GM21786 (cell line): Measurements from ENCODE around the gene SIRT6.
"Not testable (repeated sequence)": the region's sequence is repeated elsewhere in the genome, so short reads cannot be mapped to it uniquely, and the experiment has no call there.

Experiments used
- ATAC-seq: cut with Tn5 transposase; IDR thresholded peaks from one replicate; pipeline ENCODE4 v1.9.1; 2021; ENCODE audit not compliant: unreplicated experiment

The SIRT6 gene

DNA sequence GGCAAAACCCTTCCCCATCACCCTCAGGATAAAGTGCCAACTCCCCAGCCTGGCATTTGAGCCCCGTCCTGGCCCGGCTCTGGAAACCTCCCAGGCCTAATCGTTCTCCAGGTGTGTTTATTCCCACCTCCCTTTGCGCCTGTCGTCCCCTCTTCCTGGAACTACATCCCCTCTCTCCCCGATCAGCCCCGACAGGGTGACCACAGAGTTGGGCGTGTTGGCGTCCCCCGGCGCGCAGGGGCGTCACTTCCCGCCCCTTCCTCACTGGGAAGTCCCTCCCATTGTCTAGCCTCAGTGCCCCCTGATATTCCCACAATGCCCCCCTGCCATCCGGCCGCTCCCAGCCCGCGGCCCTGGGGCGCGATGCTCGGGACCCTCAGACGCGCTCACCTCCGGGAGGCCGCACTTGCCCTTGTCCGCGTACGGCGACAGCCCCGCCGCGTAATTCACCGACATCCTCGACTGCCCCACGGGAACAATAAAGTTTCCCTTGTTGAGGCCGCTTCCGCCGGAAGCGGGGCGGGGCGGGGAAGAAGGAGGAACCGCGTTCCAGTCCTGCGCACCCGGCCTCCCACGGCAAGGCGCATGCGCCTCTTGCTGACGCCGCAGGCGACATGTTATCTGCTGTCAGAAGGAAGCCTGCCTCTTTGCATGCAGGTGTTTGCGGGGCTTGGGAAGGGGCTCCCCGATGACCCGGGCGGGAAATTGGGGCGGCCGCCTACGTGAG, at the start of gene SIRT6, which contains the start of gene ANKRD24:
Gene SIRT6 (minus strand): TSS at position 480 of the 727 bp plus-strand sequence. CDS start 24 bp downstream, at position 456.
Gene ANKRD24 (plus strand): TSS at position 606 of the 727 bp plus-strand sequence. CDS start 3,737 bp downstream, outside the sequence.
- peak; percentile 59 for ATAC-seq

DNA sequence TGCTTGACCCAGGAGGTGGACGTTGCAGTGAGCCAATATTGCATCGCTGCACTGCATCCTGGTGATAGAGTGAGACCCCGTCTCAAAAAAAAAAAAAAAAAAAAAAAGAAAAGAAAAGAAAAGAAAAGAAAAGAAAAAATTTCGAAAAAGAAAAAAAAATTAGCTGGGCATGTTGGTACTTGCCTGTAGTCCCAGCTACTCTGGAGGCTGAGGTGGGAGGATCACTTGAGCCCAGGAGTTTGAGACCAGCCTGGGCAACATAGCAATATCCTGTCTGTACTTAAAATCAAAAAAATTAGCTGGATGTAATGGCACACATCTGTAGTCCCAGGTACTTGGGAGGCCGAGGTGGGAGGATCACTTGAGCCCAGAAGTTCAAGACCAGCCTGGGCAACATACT, 49.8 kb upstream of the SIRT6 start:
- not testable (repeated sequence) for ATAC-seq

DNA sequence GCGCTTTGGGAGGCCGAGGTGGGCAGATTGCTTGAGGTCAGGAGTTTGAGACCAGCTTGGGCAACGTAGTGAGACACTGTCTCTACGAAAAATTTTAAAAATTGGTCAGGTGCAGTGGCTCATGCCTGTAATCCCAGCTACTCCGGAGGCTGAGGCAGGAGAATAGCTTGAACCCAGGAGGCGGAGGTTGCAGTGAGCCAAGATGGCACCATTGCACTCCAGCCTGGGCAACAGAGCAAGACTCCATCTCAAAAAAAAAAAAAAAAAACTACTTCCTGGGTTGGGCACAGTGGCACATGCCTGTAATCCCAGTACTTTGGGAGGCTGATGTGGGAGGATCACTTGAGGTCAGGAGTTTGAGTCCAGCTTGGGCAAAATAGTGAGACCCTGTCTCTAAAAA, 49.2 kb upstream of the SIRT6 start:
- ATAC-seq: not testable (repeated sequence)

DNA sequence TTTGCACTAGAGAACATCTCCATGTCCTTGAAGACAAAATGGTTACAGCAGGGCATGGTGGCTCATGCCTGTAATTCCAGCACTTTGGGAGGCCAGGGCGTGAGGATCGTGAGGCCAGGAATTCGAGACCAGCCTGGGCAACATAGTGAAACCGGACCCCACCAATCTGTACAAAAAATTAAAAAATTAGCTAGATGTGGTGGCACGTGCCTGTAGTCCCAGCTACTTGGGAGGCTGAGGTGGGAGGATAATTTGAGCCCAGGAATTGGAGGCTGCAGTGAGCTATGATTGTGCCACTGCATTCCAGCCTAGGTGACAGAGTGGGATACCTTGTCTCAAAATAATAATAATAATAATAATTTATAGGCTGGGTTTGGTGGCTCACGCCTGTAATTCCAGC, 47.9 kb upstream of the SIRT6 start:
- not testable (repeated sequence) for ATAC-seq

DNA sequence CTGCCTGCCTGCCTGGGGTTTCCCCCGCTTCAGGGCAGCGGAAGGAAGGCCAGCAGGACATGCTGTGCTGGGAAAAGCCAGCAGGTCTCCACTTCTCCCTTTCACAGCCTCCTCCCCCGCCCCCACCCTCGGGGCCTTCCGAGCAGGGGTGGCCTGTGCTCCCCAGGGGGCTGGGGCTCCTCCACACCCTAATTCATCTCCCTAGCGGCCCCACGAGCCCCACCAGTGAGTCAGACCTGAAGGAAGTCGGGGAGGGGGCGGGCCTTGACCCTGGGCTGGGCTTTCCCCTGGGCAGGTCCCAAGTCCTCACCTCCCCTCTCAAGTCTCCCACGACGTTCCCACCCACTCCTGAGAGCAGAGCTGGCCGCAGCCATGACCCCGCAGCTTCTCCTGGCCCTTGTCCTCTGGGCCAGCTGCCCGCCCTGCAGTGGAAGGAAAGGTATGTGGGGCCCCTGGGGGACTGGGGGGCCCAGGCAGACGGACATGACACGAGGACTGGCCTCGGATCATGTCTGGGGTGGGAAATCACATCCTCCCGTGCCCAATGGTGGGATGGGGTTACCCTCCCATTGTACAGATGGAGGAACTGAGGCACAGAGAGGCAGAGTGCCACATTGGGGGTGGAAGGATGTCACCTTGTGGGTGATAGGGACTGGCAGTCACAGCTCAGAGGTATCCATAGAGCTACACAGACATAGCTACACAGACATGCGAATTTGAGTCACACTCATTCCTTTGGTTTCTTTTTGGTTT, 47.0 kb upstream of the SIRT6 start, which contains the start of gene EBI3:
Gene EBI3 (plus strand): TSS at position 345 of the 753 bp plus-strand sequence. CDS start 28 bp downstream, at position 373.
- ATAC-seq: peak; percentile 66

DNA sequence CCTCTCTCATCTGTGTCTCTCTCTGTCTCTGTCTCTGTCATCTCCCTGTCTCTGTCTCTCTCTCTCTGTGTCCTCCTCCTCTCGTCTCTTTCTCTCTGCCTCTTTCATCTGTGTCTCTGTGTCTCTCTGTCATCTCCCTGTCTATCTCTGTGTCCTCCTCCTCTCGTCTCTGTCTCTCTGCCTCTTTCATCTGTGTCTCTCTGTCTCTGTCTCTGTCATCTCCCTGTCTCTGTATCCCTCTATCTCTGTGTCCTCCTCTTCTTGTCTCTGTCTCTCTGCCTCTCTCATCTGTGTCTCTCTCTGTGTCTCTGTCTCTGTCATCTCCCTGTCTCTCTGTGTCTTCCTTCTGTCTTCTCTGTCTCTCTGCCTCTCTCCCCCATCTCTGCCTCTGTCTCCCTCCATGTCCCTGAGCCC, 46.4 kb upstream of the SIRT6 start:
- no peak for ATAC-seq

DNA sequence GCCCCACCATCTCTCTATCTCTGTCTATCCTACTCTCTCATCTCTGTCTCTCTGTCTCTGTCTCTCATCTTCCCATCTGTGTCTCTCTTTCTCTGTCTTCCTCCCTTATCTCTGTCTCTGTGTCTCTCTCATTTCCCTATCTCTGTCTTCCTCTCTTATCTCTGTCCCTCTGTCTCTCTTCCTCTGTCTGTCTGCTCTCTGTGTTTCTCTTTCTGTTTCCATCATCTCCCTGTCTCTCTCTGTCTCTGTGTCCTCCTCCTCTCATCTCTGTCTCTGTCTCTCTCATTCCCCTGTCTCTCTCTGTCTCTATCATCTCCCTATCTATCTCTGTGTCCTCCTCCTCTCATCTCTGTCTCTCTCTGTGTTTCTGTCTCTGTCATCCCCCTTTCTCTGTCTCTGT, 45.4 kb upstream of the SIRT6 start:
- ATAC-seq: no peak

DNA sequence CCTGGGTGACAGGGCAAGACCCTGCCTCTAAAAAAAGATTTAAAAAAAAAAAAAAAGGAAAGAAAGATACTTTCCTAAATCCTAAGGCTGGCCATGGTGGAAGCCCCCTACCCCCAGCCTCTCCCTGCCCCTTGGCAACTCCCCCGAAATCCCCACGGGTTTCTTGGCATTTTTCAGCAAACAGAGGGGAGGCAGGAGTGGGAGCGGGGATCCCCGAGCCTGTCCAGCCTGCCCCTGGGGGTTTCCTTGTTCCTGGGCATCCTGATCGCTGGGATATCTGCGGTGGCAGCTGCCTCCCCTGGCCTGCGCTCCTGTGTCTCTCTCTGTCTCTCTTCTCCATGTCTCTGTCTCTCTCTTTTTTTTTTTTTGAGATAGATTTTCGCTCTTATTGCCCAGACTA, 43.5 kb upstream of the SIRT6 start:
- no peak for ATAC-seq

DNA sequence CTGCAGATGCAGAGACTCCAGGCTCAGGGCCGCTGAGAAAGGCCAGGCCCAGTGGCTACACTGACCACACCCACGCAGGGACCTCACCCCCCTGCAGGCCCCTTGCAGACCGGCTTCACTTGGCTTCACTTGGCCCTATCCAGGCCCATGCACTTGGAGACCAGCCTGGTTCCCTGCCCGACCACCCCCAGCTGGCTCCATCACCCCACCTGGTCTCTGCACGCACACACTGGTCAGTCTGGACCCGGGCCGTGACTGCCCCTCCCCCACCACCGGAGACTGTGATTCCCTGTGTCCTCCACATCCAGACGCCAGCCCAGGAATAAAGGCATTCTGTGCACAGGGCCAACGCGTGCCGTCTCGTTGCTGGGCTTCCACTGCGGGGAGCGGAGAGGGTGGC, 42.1 kb upstream of the SIRT6 start:
- ATAC-seq: no peak

DNA sequence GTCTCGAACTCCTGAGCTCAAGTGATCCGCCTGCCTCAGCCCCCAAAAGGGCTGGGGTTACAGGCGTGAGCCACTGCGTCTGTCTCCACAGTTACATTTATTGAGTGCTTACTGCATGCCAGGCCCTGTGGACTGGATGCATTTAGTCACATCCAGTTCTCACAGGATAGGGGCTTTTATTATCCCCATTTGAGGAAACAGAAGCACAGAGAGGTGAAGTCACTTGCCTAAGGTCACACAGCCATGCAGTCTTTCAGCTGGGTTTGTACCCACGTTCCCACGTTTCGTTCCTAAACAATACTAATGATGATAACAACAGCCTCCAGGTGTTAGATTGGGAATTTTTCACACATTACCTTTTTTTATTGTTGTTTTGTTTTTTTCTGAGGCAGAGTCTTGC, 37.8 kb upstream of the SIRT6 start:
- no peak for ATAC-seq

DNA sequence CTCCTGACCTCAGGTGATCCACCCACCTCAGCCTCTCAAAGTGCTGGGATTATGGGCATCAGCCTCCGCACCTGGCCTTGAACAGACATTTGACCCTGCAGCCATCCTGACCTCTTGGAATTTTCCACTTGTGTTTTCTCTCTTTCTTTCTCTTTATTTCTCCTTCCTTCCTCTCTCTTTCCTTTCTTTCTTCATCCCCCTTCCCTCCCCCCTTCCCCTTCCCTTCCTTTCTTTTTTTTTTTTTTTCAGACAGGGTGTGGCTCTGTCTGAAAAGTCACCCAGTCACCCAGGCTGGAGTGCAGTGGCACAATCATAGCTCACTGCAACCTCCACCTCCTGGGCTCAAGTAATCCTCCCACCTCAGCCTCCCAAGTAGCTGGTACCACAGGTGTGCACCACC, 36.2 kb upstream of the SIRT6 start:
- ATAC-seq: not testable (repeated sequence)

DNA sequence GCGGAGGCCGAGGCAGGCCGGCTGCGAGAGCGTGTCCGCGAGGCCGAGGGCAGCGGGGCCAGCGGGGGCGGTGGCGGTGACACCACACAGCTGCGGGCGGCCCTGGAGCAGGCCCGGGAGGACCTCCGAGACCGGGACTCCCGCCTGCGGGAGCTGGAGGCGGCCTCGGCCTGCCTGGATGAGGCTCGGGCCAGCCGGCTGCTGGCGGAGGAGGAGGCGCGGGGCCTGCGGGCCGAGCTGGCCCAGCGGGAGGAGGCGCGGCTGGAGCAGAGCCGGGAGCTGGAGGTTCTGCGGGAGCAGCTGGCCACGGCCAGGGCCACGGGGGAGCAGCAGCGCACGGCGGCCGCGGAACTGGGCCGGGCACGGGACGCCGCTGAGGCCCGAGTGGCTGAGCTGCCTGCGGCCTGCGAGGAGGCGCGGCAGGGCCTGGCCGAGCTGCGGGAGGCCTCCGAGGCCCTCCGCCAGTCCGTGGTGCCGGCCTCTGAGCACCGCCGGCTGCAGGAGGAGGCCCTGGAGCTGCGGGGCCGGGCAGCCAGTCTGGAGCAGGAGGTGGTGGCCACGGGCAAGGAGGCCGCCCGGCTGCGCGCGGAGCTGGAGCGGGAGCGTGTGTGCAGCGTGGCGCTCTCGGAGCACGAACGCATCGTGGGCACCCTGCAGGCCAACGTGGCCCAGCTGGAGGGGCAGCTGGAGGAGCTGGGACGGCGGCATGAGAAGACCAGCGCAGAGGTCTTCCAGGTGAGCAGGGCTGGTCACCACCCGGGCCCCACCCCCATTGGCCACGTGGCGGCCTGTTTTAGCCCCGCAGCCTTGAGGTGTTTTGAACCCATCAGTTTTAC, 35.3 kb upstream of the SIRT6 start:
- ATAC-seq: no peak

DNA sequence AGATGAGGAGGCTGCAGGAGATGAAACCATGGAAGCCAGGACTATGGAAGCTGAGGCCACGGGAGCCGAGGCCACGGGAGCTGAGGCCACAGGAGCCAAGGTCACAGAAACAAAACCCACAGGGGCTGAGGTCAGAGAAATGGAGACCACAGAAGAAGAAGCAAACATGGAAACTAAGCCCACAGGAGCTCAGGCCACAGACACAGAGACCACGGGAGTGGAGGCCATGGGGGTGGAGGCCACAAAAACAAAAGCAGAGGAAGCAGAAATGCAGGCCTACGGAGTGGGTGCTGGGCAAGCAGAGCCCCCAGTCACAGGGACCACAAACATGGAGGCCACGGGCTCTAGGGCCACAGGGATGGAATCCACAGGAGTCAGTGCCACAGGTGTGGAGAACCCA, 34.5 kb upstream of the SIRT6 start:
- ATAC-seq: no peak

DNA sequence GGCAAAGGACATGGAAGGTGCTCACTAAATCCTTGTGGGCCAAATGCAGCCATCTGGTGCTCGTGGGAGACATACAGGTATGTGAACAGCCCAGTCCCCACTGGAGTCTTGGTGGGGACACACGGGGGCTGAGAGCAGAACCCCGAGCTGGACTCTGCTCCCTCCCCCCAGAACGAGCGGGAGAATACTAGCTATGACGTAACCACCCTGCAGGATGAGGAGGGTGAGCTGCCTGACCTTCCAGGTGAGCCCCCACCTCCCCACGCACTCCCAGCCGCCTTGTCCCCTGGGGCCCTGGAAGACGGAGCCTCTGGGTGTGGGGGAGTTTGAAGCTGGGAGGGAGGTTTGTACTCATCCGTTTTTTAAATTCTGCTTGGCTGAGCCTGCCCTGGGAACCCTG, 33.4 kb upstream of the SIRT6 start:
- ATAC-seq: no peak

DNA sequence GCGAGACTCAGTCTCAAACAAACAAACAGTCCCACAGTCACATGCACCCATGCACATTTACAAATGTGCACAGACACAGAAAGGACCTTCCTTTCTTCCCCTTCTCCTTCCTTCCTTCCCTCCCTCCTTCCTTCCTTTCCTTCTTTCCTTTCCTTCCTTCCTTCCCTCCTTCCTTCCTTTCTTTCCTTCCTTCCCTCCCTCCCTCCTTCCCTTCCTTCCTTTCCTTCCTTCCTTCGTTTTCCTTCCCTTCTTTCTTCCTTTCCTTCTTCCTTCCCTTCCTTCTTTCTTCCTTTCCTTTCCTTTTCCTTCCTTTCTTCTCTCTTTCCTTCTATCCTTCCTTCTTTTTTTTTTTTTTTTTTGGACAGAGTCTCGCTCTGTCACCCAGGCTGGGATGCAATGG, 30.8 kb upstream of the SIRT6 start:
- no peak for ATAC-seq

DNA sequence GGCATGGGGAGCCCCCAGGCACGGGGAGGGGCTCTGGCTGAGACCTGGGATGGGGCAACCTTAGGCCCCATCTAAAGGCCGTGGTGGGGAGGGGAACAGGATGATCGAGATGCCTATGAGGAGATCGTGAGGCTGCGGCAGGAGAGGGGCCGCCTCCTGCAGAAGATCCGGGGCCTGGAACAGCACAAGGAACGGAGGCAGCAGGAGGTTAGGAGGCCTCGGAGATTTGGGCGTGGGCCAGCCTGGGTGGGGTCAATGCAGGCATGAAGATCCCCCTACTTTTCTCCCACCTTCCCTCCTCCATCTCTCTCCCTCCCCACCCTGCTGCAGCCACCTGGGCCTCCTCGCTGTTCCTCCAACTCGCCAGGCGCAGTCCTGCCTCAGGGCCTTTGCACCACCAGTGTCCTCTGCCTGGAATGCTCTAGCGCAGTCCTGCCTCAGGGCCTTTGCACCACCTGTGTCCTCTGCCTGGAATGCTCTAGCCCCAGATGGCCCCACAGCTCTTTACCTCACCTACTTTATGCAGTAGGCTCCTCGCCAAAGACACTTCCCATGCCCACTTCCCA, 27.9 kb upstream of the SIRT6 start:
- ATAC-seq: no peak

DNA sequence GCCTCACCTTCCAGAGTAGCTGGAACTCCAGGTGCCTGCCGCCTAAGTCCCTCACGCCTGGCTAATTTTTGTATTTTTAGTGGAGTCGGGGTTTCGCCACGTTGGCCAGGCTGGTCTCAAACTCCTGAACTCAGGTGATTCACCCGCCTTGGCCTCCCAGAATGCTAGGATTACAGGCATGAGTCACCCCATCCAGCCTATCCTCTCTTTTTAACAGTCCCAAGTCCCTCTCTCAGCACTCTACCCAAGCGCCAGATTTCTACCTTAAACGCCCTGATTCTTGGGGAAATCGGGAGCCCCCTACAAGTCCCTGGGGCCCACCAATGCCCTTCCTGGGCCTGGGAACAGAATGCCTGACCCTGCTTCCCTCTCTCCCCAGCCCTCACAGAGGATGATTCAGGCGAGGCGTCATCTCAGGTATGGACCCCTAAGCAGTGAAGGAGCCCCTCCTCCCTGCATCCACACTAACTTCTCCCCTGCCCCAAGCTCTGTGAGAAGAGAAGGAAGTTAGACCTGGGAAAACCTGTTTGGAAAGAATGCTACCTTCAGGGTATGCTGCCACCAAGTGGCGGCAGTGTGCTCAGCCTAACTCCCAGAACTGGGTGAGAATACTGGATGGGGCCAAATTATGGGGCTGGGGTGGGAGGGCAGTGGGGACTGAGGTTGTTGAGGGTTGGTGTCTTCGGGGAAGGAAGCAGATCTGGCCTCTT, 26.2 kb upstream of the SIRT6 start:
- ATAC-seq: no peak

DNA sequence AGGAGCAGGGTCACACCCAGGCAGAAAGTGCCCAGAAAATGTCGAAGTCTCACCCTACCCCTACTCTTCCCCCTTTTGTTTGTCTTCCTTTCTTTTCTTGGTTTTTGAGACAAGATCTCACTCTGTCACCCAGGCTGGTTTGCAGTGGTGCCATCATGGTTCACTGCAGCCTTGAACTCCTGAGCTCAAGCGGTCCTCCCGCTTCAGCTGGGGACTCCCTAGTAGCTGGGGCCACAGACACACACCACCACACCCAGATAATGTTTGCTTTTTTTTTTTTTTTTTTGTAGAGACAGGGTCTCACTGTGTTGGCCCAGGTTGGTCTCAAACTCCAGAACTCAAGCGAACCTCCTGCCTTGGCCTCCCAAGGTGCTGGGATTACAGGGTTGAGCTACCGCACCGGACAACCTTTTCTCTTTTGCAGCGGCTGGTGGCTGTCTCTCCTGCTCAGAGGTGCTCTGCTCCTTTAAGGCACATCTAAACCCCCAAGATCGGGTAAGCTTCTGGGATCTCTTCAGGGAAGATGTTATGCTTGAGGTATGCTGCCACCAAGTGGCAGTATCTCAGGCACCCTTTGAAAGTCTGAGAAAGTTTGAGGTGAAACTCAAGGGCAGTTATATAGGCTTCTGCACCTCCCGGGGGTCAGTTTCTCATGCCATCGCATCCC, 24.6 kb upstream of the SIRT6 start:
- no peak for ATAC-seq

DNA sequence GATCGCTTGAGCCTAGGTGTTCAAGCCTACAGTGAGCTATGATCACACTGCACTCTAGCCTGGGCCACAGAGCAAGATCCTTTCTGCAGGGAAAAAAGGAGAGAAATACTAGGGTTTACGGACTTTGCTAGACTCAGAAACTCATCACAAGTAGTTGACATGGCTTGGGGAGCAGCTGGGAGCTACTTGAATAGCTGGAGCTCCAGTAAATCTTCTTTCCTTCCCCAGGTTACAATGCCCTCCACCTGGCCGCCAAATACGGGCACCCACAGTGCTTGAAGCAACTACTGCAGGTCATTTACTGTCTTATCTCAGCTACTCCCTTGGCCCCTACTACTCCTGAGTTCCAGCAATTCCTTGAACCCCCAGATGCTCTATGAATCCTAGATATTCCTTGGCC, 19.4 kb upstream of the SIRT6 start:
- ATAC-seq: no peak
